Fibroblast of lung (primary cell): ENCODE results near the gene PILRA.
A peak's percentile ranks its signal among the peaks of the same experiment; 100 is the strongest.

Experiments used
- CTCF ChIP-seq, 2 donors: IDR thresholded peaks in 1 of 2; conservative IDR thresholded peaks in 1 of 2; 1 replicate in 1 of 2; 2 replicates in 1 of 2; pipeline ENCODE4 v1.5.1; 2011 to 2012; ENCODE audit warnings: low read length in 2 of 2, control low read depth in 1 of 2, inconsistent platforms in 1 of 2, low read depth in 1 of 2, mild to moderate bottlenecking in 1 of 2
- EZH2 ChIP-seq: IDR thresholded peaks from 2 replicates; pipeline ENCODE4 v1.5.1; 2012; ENCODE audit warnings: low read length, control low read depth, mild to moderate bottlenecking; ENCODE audit errors: missing control alignments

- TF ChIP-seq CTCF (conservative IDR thresholded peaks at IDR 0.05 in 1 of 2, IDR thresholded peaks at IDR 0.05 in 1 of 2; ENCODE audit: low read depth in 1 of 2, low read length in 2 of 2) (peak in 1 of 2 donors; percentile 9), EZH2 (no peak)
Measured at GRCh38 chr7:100358027-100358856, 15.0 kb upstream of the PILRA start, which contains the start of gene PILRB.
